IMR-90 (cell line): ENCODE results near the gene GRIN2A. TPM values are rescaled to one million over a fixed set of nuclear protein-coding genes. Genes with fewer than 3 reads are reported as not detected.

Experiments
- ATAC-seq: fragments of 200-7000 bp; cut with Tn5 transposase; 2 replicates; pipeline ENCODE4 v1.9.1; 2020; ENCODE audit warnings: low read depth, mild to moderate bottlenecking, moderate library complexity
- BruUV-seq: library from RNA; stranded (reverse); fragments of 400-500 nt; replicated peaks from 2 replicates; lab custom pipeline; 2021; lab: Mats Ljungman, UMichigan
- CTCF ChIA-PET: fragments of 300-600 bp; formaldehyde crosslinking; extraction: SDS; loops from one replicate; lab custom pipeline; 2021; ENCODE audit warnings: antibody characterized with exemption; lab: Yijun Ruan, JAX
- POLR2A ChIA-PET: fragments of 300-600 bp; sonication (Branson Sonifier 250); formaldehyde crosslinking; loops from one replicate; lab custom pipeline; 2022; ENCODE audit warnings: antibody characterized with exemption; ENCODE audit not compliant: unreplicated experiment; lab: Charles Lee
- DNase-seq: peaks from one replicate; pipeline ENCODE4 v3.0.0; 2013
- H2AFZ ChIP-seq: replicated peaks from 2 replicates; pipeline ENCODE3; 2013; ENCODE audit warnings: low read length, mild to moderate bottlenecking; ENCODE audit not compliant: poor library complexity
- H2AK5ac ChIP-seq: 2 replicates; pipeline ENCODE4 v1.6.1; 2013; ENCODE audit warnings: low read depth, low read length, inconsistent platforms
- H2AK9ac ChIP-seq: replicated peaks from 2 replicates; pipeline ENCODE3; 2013; ENCODE audit warnings: mild to moderate bottlenecking, low read depth, low read length, moderate library complexity; ENCODE audit not compliant: poor library complexity
- H2BK120ac ChIP-seq: 2 replicates; pipeline ENCODE4 v1.6.1; 2013; ENCODE audit warnings: low read depth, low read length, inconsistent platforms
- H2BK15ac ChIP-seq: 3 replicates; pipeline ENCODE4 v1.6.1; 2013; ENCODE audit warnings: low read depth, low read length, inconsistent platforms
- H2BK20ac ChIP-seq: 2 replicates; pipeline ENCODE4 v1.6.1; 2013; ENCODE audit warnings: low read depth, mild to moderate bottlenecking, inconsistent platforms, low read length, moderate library complexity
- H2BK5ac ChIP-seq: 2 replicates; pipeline ENCODE4 v1.6.1; 2013; ENCODE audit warnings: mild to moderate bottlenecking, low read depth, low read length, inconsistent platforms; ENCODE audit not compliant: poor library complexity, severe bottlenecking
- H3K14ac ChIP-seq: replicated peaks from 2 replicates; pipeline ENCODE4 v1.6.1; 2013; ENCODE audit warnings: low read depth, low read length, inconsistent platforms
- H3K18ac ChIP-seq: 2 replicates; pipeline ENCODE4 v1.6.1; 2013; ENCODE audit warnings: low read depth, low read length, control low read depth
- H3K23ac ChIP-seq: 2 replicates; pipeline ENCODE4 v1.6.1; 2013; ENCODE audit warnings: low read depth, low read length, inconsistent platforms
- H3K27ac ChIP-seq: 2 replicates; pipeline ENCODE4 v1.5.1; 2013; ENCODE audit warnings: mild to moderate bottlenecking, control low read depth, low read length; ENCODE audit not compliant: insufficient read depth
- H3K27me3 ChIP-seq: 2 replicates; pipeline ENCODE4 v1.6.1; 2013; ENCODE audit warnings: low read length; ENCODE audit not compliant: control insufficient read depth, insufficient read depth
- H3K36me3 ChIP-seq: 2 replicates; pipeline ENCODE4 v1.6.1; 2013; ENCODE audit warnings: low read length, mixed read lengths; ENCODE audit not compliant: control insufficient read depth, insufficient read depth
- H3K4ac ChIP-seq: 2 replicates; pipeline ENCODE4 v1.6.1; 2013; ENCODE audit warnings: low read depth, low read length, inconsistent platforms
- H3K4me1 ChIP-seq: 2 replicates; pipeline ENCODE4 v1.6.1; 2013; ENCODE audit warnings: low read length, mixed read lengths; ENCODE audit not compliant: control insufficient read depth, insufficient read depth
- H3K4me2 ChIP-seq: 2 replicates; pipeline ENCODE4 v1.6.1; 2013; ENCODE audit warnings: low read depth, mild to moderate bottlenecking, control low read depth, low read length, moderate library complexity
- H3K4me3 ChIP-seq: 2 replicates; pipeline ENCODE4 v1.5.1; 2013; ENCODE audit warnings: low read depth, mild to moderate bottlenecking, control low read depth, low read length, moderate library complexity; ENCODE audit not compliant: insufficient read depth
- H3K56ac ChIP-seq: 2 replicates; pipeline ENCODE4 v1.6.1; 2013; ENCODE audit warnings: low read length, inconsistent platforms; ENCODE audit not compliant: insufficient read depth; ENCODE audit errors: extremely low read depth
- H3K79me1 ChIP-seq, 2 experiments: 2 replicates each; pipeline ENCODE4 v1.6.1; 2013; ENCODE audit warnings: low read length in 2 of 2, inconsistent platforms in 1 of 2, low read depth in 1 of 2
- H3K9ac ChIP-seq: 2 replicates; pipeline ENCODE4 v1.6.1; 2013; ENCODE audit warnings: low read depth, low read length, control low read depth
- H3K9me1 ChIP-seq: 2 replicates; pipeline ENCODE4 v1.6.1; 2013; ENCODE audit warnings: low read length, inconsistent platforms; ENCODE audit not compliant: insufficient read depth
- H3K9me3 ChIP-seq: 2 replicates; pipeline ENCODE4 v1.6.1; 2013; ENCODE audit warnings: low read length; ENCODE audit not compliant: control insufficient read depth, insufficient read depth
- H4K20me1 ChIP-seq: 2 replicates; pipeline ENCODE4 v1.6.1; 2013; ENCODE audit warnings: low read length, inconsistent platforms; ENCODE audit not compliant: insufficient read depth
- H4K5ac ChIP-seq: 2 replicates; pipeline ENCODE4 v1.6.1; 2013; ENCODE audit warnings: mild to moderate bottlenecking, low read depth, low read length, control low read depth
- H4K8ac ChIP-seq, 2 experiments: 2 replicates each; pipeline ENCODE4 v1.6.1; 2013; ENCODE audit warnings: low read depth in 2 of 2, low read length in 2 of 2, control low read depth in 1 of 2, inconsistent platforms in 1 of 2
- H4K91ac ChIP-seq: 2 replicates; pipeline ENCODE4 v1.6.1; 2013; ENCODE audit warnings: low read depth, low read length, inconsistent platforms; ENCODE audit not compliant: insufficient read depth
- BHLHE40 ChIP-seq: fragments of 150-350 bp; IDR thresholded peaks from 2 replicates; pipeline ENCODE4 v1.6.1; 2016; ENCODE audit warnings: mild to moderate bottlenecking, low read depth, low read length
- CEBPB ChIP-seq: IDR thresholded peaks from 2 replicates; pipeline ENCODE4 v1.6.1; 2012; ENCODE audit warnings: low read depth, low read length, improper control_type of control experiment
- CHD1 ChIP-seq: IDR thresholded peaks from 2 replicates; pipeline ENCODE4 v1.6.1; 2012; ENCODE audit warnings: low read depth, low read length, improper control_type of control experiment
- CTCF ChIP-seq: conservative IDR thresholded peaks from 2 replicates; pipeline ENCODE4 v1.5.1; 2012; ENCODE audit warnings: mild to moderate bottlenecking, low read depth, low read length, improper control_type of control experiment
- ELK1 ChIP-seq: fragments of 150-350 bp; IDR thresholded peaks from 2 replicates; pipeline ENCODE4 v1.6.1; 2016; ENCODE audit warnings: low read depth, mild to moderate bottlenecking, low read length, moderate library complexity, borderline replicate concordance
- FOS ChIP-seq: fragments of 150-350 bp; IDR thresholded peaks from 2 replicates; pipeline ENCODE4 v1.6.1; 2016; ENCODE audit warnings: low read depth, low read length
- MAFK ChIP-seq: IDR thresholded peaks from 2 replicates; pipeline ENCODE4 v1.6.1; 2012; ENCODE audit warnings: low read depth, low read length, improper control_type of control experiment
- MAZ ChIP-seq: IDR thresholded peaks from 2 replicates; pipeline ENCODE4 v1.6.1; 2012; ENCODE audit warnings: low read depth, mild to moderate bottlenecking, low read length, improper control_type of control experiment, moderate library complexity, borderline replicate concordance
- MXI1 ChIP-seq: IDR thresholded peaks from 2 replicates; pipeline ENCODE4 v1.6.1; 2012; ENCODE audit warnings: low read depth, mild to moderate bottlenecking, low read length, moderate library complexity, borderline replicate concordance
- NFE2L2 ChIP-seq: fragments of 150-350 bp; IDR thresholded peaks from 2 replicates; pipeline ENCODE4 v1.6.1; 2016; ENCODE audit warnings: low read depth, mild to moderate bottlenecking, low read length
- POLR2A ChIP-seq: IDR thresholded peaks from 2 replicates; pipeline ENCODE4 v1.6.1; 2012; ENCODE audit warnings: mild to moderate bottlenecking, low read depth, low read length
- RAD21 ChIP-seq: IDR thresholded peaks from 2 replicates; pipeline ENCODE4 v1.6.1; 2012; ENCODE audit warnings: low read length, improper control_type of control experiment
- RCOR1 ChIP-seq: IDR thresholded peaks from 2 replicates; pipeline ENCODE4 v1.6.1; 2012; ENCODE audit warnings: mild to moderate bottlenecking, low read length, improper control_type of control experiment; ENCODE audit not compliant: insufficient replicate concordance
- RFX5 ChIP-seq: IDR thresholded peaks from 2 replicates; pipeline ENCODE4 v1.8.0; 2012; ENCODE audit warnings: low read depth, mild to moderate bottlenecking, low read length, moderate library complexity
- SMC3 ChIP-seq: fragments of 150-350 bp; IDR thresholded peaks from 2 replicates; pipeline ENCODE4 v1.6.1; 2016; ENCODE audit warnings: low read depth, mild to moderate bottlenecking, antibody characterized with exemption, low read length, moderate library complexity
- USF2 ChIP-seq: fragments of 150-350 bp; IDR thresholded peaks from 2 replicates; pipeline ENCODE4 v1.6.1; 2017; ENCODE audit warnings: mild to moderate bottlenecking, antibody characterized with exemption, low read length, low read depth
- WGBS, 2 experiments: methylation state at CpG; one replicate each; pipeline versions ENCODE4 v1.1.5 to v1.1.7; 2013; ENCODE audit warnings: missing lambda C conversion rate in 2 of 2; ENCODE audit not compliant: insufficient read length in 1 of 2; ENCODE audit errors: extremely low coverage in 2 of 2; 5-methylcytosine and 5-hydroxymethylcytosine counted together
- dilution Hi-C: fragments of 300-500 bp; cut with HindIII; formaldehyde crosslinking; loops from one replicate; pipeline ENCODE4 v1.14.3; 2018; ENCODE audit warnings: low sequenced_read_pairs; ENCODE audit not compliant: unreplicated experiment
- in situ Hi-C: fragments of 300-500 bp; cut with MboI; formaldehyde crosslinking; loops from 3 replicates; pipeline ENCODE4 v1.14.3; 2019; ENCODE audit warnings: low sequenced_read_pairs, inconsistent platforms, mixed read lengths
- intact Hi-C: fragments of 100-400 bp; cut with micrococcal nuclease; formaldehyde crosslinking; loops from 2 replicates; pipeline ENCODE4 v1.10.0; 2022
- polyA plus RNA-seq, 3 experiments: library from polyadenylated mRNA; depleted of rRNA; stranded (reverse); fragments of >200 nt; gene quantifications; 2 replicates each; pipeline ENCODE4 v1.2.3, GENCODE V29; 2012; ENCODE audit warnings: low replicate concordance in 1 of 3
- total RNA-seq: library from RNA; depleted of rRNA; stranded (reverse); fragments of >200 nt; gene quantifications from 2 replicates; pipeline ENCODE4 v1.2.3, GENCODE V29; 2012

Gene GRIN2A
- total and polyA plus RNA-seq, 2 of the 4 experiments (the other 2 are of a cell fraction) = under 0.01 TPM; not detected in 1

- intact Hi-C loops (no loop called here), in situ Hi-C loops (no loop called here), dilution Hi-C loops (no loop called here)
- POLR2A ChIA-PET = no interaction called here
- Histone ChIP-seq H2AFZ (no peak overlapping the region), H2BK15ac (no peak overlapping the region), H3K4me2 (no peak overlapping the region), H2BK20ac (no peak overlapping the region), H3K56ac (no peak overlapping the region), H2AK5ac (no peak overlapping the region), H3K23ac (no peak overlapping the region), H3K27ac (no peak overlapping the region), H3K27me3 (no peaks in the 10 kb centered on the region), H3K18ac (no peak overlapping the region), H4K91ac (no peak overlapping the region), H3K36me3 (no peaks in the 10 kb centered on the region), H2BK120ac (no peak overlapping the region), H4K8ac (no peak overlapping the region), H3K4me1 (no peaks in the 10 kb centered on the region), H2AK9ac (no peak overlapping the region), H3K4ac (no peak overlapping the region), H3K9ac (no peak overlapping the region), H4K20me1 (no peaks in the 10 kb centered on the region), H3K4me3 (no peak overlapping the region), H3K9me1 (no peaks in the 10 kb centered on the region), H3K79me1 (no peaks in the 10 kb centered on the region), H3K14ac (no peak overlapping the region), H4K5ac (no peak overlapping the region), H2BK5ac (no peak overlapping the region), H3K9me3 (peaks cover 8% of the 10 kb centered on the region)
- DNase-seq = no peak
- TF ChIP-seq RAD21 (no peak), SMC3 (no peak), POLR2A (no peak), RFX5 (no peak), ELK1 (no peak), FOS (no peak), MXI1 (no peak), BHLHE40 (no peak), NFE2L2 (no peak), CHD1 (no peak), CEBPB (no peak), MAFK (no peak), USF2 (no peak), RCOR1 (no peak), MAZ (no peak), CTCF (no peak)
- ATAC-seq = no peak
- no CpG with 5 or more reads among the region's 2 CpGs for WGBS, 2 experiments
- CTCF ChIA-PET = no interaction called here
- no TSS peak for BruUV-seq
These were observed 204.0 kb downstream of the GRIN2A start for GRCh38 chr16:9978160-9978725.
